Activated T-cell treated with anti-CD3 and anti-CD28 coated beads, Interleukin-2, amount 50 U/mL, for 4 hours (primary cell): ENCODE data around the gene PCDHB1. TPM values are rescaled to one million over a fixed set of nuclear protein-coding genes. Genes with fewer than 3 reads are reported as not detected.
"Not testable (repeated sequence)": the region's sequence is repeated elsewhere in the genome, so short reads cannot be mapped to it uniquely, and the experiment has no call there.

Experiments
- ATAC-seq, 2 donors: fragments of 200-7000 bp; cut with Tn5 transposase; one replicate each; pipeline ENCODE4 v1.10.0; 2021
- DNase-seq: peaks from one replicate; pipeline ENCODE4 v3.0.0-alpha.2; 2020
- H3K27me3 Mint-ChIP-seq: one replicate; pipeline ENCODE4 v1.8.0; 2021; ENCODE audit warnings: low read depth, mixed read lengths
- H3K36me3 Mint-ChIP-seq: one replicate; pipeline ENCODE4 v1.8.0; 2022; ENCODE audit warnings: mixed read lengths; ENCODE audit not compliant: insufficient read depth
- H3K4me1 Mint-ChIP-seq: one replicate; pipeline ENCODE4 v1.8.0; 2021; ENCODE audit warnings: low read depth, mixed read lengths
- H3K4me3 Mint-ChIP-seq: one replicate; pipeline ENCODE4 v1.8.0; 2021; ENCODE audit warnings: mild to moderate bottlenecking, moderate library complexity, mixed read lengths
- H3K9me3 Mint-ChIP-seq: one replicate; pipeline ENCODE4 v1.8.0; 2021; ENCODE audit warnings: mixed read lengths
- total RNA-seq, 3 donors: library from RNA; stranded (reverse); gene quantifications; one replicate each; pipeline ENCODE4 v1.2.1, GENCODE V29; 2021

PCDHB1 gene
- total RNA-seq, 3 donors from 2014 or later, result not detected

- Mint-ChIP-seq H3K4me3 (no peak overlapping the region), H3K9me3 (peaks cover 12% of the 10 kb centered on the region), H3K4me1 (no peaks in the 10 kb centered on the region), H3K36me3 (no peaks in the 10 kb centered on the region), H3K27me3 (peaks cover 41% of the 10 kb centered on the region)
- ATAC-seq, result no peak
- DNase-seq, result no peak
Measured at GRCh38 chr5:141101059-141101458, 49.9 kb downstream of the PCDHB1 start.

GRCh38 chr5:141102070-141102469 lies 50.9 kb downstream of the PCDHB1 start:
- ATAC-seq, DNase-seq, H3K4me3 Mint-ChIP-seq, H3K4me1 Mint-ChIP-seq, H3K36me3 Mint-ChIP-seq: not testable (repeated sequence)
- peaks cover 37% of the 10 kb centered on the region for H3K27me3 Mint-ChIP-seq
- H3K9me3 Mint-ChIP-seq, result peaks cover 12% of the 10 kb centered on the region

- H3K27me3 Mint-ChIP-seq, result peaks cover 34% of the 10 kb centered on the region
- DNase-seq, ATAC-seq, H3K4me3 Mint-ChIP-seq, H3K36me3 Mint-ChIP-seq, H3K4me1 Mint-ChIP-seq: not testable (repeated sequence)
- peaks cover 12% of the 10 kb centered on the region for H3K9me3 Mint-ChIP-seq
Measured at GRCh38 chr5:141102471-141102870, 51.3 kb downstream of the PCDHB1 start.

DNA sequence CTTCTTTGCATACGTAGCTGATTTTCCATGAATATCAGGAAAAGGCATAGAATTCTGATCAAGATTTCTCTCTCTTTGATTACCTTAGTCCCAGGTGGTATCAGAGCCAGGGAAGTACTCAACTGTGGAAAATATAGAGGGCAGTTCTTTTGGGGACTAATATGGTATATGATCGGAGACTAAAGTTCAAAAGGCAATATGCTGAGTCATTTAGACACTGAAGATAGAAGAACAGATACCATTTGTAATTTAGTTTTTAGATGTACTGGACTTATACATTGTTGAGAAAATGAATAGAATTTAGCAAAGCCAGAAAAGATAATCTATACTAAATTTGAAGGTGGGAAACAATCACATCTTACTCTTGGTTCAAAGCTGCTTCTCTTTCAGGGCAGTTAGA lies 54.2 kb downstream of the PCDHB1 start:
- no peaks in the 10 kb centered on the region for H3K36me3 Mint-ChIP-seq
- DNase-seq (no peak), ATAC-seq (no peak)
- H3K4me1 Mint-ChIP-seq, result no peaks in the 10 kb centered on the region
- H3K27me3 Mint-ChIP-seq, result peaks cover 21% of the 10 kb centered on the region
- no peak overlapping the region for H3K4me3 Mint-ChIP-seq
- peaks cover 6% of the 10 kb centered on the region for H3K9me3 Mint-ChIP-seq

Other genes with a start within 250 kb of the PCDHB1 start
- under 1 TPM in 2 of 3 donors, not detected in 1; 0.08 to 0.14 TPM for gene PCDHA4, start 244.3 kb upstream of the PCDHB1 start, total RNA-seq
- not detected for gene PCDHA5, start 229.8 kb upstream of the PCDHB1 start, total RNA-seq
- gene PCDHA6, start 223.4 kb upstream of the PCDHB1 start, total RNA-seq, result not detected
- gene PCDHA7, start 217.1 kb upstream of the PCDHB1 start, total RNA-seq, result not detected
- not detected for gene PCDHA8, start 210.2 kb upstream of the PCDHB1 start, total RNA-seq
- gene PCDHA9, start 203.0 kb upstream of the PCDHB1 start, total RNA-seq, result not detected
- not detected for gene PCDHA10, start 195.5 kb upstream of the PCDHB1 start, total RNA-seq
- not detected for gene PCDHA11, start 182.4 kb upstream of the PCDHB1 start, total RNA-seq
- not detected for gene PCDHA12, start 176.1 kb upstream of the PCDHB1 start, total RNA-seq
- gene PCDHA13, start 169.2 kb upstream of the PCDHB1 start, total RNA-seq, result not detected
- under 1 TPM in 1 of 3 donors, not detected in 2; 0.05 TPM for gene PCDHAC1, start 125.1 kb upstream of the PCDHB1 start, total RNA-seq
- not detected for gene PCDHAC2, start 84.9 kb upstream of the PCDHB1 start, total RNA-seq
- under 1 TPM in 1 of 3 donors, not detected in 2; 0.19 TPM for gene PCDHB2, start 43.2 kb downstream of the PCDHB1 start, total RNA-seq
- not detected for gene PCDHB3, start 49.1 kb downstream of the PCDHB1 start, total RNA-seq
- gene PCDHB4, start 70.4 kb downstream of the PCDHB1 start, total RNA-seq, result not detected
- under 1 TPM in 2 of 3 donors, not detected in 1; 0.13 to 0.16 TPM for gene PCDHB5, start 83.8 kb downstream of the PCDHB1 start, total RNA-seq
- gene PCDHB6, start 98.7 kb downstream of the PCDHB1 start, total RNA-seq, result under 1 TPM in 1 of 3 donors, not detected in 2; 0.05 TPM
- not detected for gene PCDHB7, start 121.3 kb downstream of the PCDHB1 start, total RNA-seq
- gene PCDHB8, start 126.4 kb downstream of the PCDHB1 start, total RNA-seq, result not detected
- gene PCDHB16, start 131.0 kb downstream of the PCDHB1 start, total RNA-seq, result not detected
- gene PCDHB9, start 135.8 kb downstream of the PCDHB1 start, total RNA-seq, result not detected
- gene PCDHB10, start 141.0 kb downstream of the PCDHB1 start, total RNA-seq, result under 1 TPM in 1 of 3 donors, not detected in 2; 0.08 TPM
- gene PCDHB11, start 148.3 kb downstream of the PCDHB1 start, total RNA-seq, result not detected
- gene PCDHB12, start 157.3 kb downstream of the PCDHB1 start, total RNA-seq, result not detected
- under 1 TPM; 0.08 to 0.16 (median 0.10) TPM for gene PCDHB13, start 162.5 kb downstream of the PCDHB1 start, total RNA-seq
- gene PCDHB14, start 172.0 kb downstream of the PCDHB1 start, total RNA-seq, result under 1 TPM in 2 of 3 donors, not detected in 1; 0.08 TPM
- under 1 TPM in 1 of 3 donors, not detected in 2; 0.08 TPM for gene PCDHB15, start 194.0 kb downstream of the PCDHB1 start, total RNA-seq